Ectodermal cell (in vitro differentiated cells): ENCODE measurements around the gene NPAS2.

ENCODE experiments used
- H3K27ac ChIP-seq: 2 replicates; pipeline ENCODE4 v1.7.0; 2013; ENCODE audit warnings: mild to moderate bottlenecking, low read depth, low read length; ENCODE audit not compliant: insufficient read depth, poor library complexity, severe bottlenecking
- H3K27me3 ChIP-seq: 2 replicates; pipeline ENCODE4 v1.7.0; 2013; ENCODE audit warnings: mild to moderate bottlenecking, low read length; ENCODE audit not compliant: insufficient read depth, control insufficient read depth, poor library complexity, severe bottlenecking
- H3K36me3 ChIP-seq: one replicate; pipeline ENCODE4 v1.7.0; 2013; ENCODE audit warnings: low read length; ENCODE audit not compliant: control insufficient read depth, insufficient read depth
- H3K4me1 ChIP-seq: one replicate; pipeline ENCODE4 v1.7.0; 2013; ENCODE audit warnings: low read length; ENCODE audit not compliant: control insufficient read depth, insufficient read depth
- H3K4me3 ChIP-seq: 2 replicates; pipeline ENCODE4 v1.7.0; 2013; ENCODE audit warnings: low read depth, low read length, control low read depth; ENCODE audit not compliant: insufficient read depth
- H3K9me3 ChIP-seq: 2 replicates; pipeline ENCODE4 v1.7.0; 2013; ENCODE audit warnings: mild to moderate bottlenecking, low read length, moderate library complexity; ENCODE audit not compliant: control insufficient read depth
- WGBS, 2 experiments: methylation state at CpG; one replicate each; pipeline ENCODE4 v1.1.7; 2013; ENCODE audit warnings: missing lambda C conversion rate in 2 of 2; 5-methylcytosine and 5-hydroxymethylcytosine counted together

The NPAS2 gene

DNA sequence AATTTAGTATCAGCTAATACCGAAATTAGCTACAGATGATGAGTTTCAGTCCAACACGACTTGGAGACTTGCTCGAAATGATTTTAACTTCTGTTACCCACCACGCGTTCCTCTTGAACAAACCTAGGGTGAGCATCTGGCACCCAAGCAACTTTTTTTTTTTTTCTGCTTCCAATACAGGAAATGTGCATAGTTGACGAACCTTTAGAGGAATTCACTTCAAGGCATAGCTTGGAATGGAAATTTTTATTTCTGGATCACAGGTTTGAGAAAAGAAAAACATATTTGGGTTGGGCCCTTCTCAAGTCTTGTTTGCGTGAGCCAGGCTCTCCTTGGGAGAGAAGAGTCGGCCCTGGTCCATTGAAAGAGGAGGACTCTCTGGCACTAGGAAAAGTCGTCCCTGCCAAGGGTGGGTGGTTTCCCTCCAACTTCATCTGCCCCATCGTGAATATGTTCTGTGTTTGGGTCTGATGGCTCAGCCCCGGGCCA lies 144.8 kb downstream of the NPAS2 start:
- Histone ChIP-seq H3K36me3 (no peaks in the 10 kb centered on the region), H3K4me1 (no peaks in the 10 kb centered on the region), H3K9me3 (no peaks in the 10 kb centered on the region), H3K27ac (no peak overlapping the region), H3K27me3 (no peaks in the 10 kb centered on the region), H3K4me3 (no peak overlapping the region)
- 84 to 87% methylated on average over 11 of the region's 11 CpGs for WGBS, 2 experiments

- H3K9me3 ChIP-seq, result no peaks in the 10 kb centered on the region
- 87 to 90% methylated on average over 4 to 5 of the region's 5 CpGs for WGBS, 2 experiments
- no peaks in the 10 kb centered on the region for H3K27me3 ChIP-seq
- H3K4me1 ChIP-seq, result no peaks in the 10 kb centered on the region
- no peak overlapping the region for H3K4me3 ChIP-seq
- H3K27ac ChIP-seq, result no peak overlapping the region
- H3K36me3 ChIP-seq, result no peaks in the 10 kb centered on the region
Observed at GRCh38 chr2:100965596-100965995, 145.7 kb downstream of the NPAS2 start.

GRCh38 chr2:100967716-100968115 lies 147.8 kb downstream of the NPAS2 start:
- no peaks in the 10 kb centered on the region for H3K27me3 ChIP-seq
- no peaks in the 10 kb centered on the region for H3K4me1 ChIP-seq
- H3K4me3 ChIP-seq, result no peak overlapping the region
- no peaks in the 10 kb centered on the region for H3K36me3 ChIP-seq
- no peak overlapping the region for H3K27ac ChIP-seq
- WGBS, 2 experiments, result 91 to 93% methylated on average over 8 of the region's 8 CpGs
- H3K9me3 ChIP-seq, result no peaks in the 10 kb centered on the region

DNA sequence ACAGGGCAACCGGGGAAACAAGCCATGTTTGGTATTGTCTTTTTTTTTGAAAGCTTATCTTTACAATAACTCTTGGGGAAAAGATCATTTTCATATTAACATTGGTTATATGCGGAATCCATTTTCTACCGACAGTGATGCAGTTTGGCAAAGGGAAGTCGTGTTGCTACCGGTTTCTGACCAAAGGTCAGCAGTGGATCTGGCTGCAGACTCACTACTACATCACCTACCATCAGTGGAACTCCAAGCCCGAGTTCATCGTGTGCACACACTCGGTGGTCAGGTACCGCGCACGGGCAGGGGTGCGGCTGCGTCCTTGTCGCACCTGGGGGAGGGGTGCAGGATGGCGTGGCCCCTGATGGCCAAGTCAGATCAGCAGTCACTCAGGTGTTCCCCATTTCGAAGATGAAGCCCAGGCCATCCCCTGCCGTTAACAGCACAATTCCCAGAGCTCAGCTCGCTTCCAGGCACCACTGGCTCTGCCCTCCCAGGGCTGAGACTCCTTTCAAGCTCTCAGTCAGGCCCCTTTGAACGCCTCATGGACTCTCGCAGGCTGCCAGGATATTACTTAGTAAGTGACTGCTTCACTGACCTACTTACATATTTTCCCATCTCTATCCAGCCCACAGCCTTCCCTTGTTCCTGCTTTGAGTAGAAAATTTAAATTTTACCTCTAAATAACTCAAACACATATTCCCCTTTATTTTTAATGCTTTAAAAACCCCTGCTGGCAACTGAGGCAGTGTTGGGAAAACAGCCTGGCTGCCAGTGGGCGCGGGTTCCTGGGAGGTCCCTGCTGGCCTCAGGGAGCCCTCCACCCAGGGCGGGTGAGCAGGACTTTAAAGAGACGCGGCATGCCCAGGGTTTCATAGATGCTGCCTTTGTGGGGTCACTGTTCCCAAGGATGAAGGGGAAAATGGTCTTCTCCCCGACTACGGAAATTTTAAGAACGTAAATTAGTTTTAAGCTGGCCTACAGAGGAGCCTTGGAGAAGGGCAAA lies 148.5 kb downstream of the NPAS2 start:
- Histone ChIP-seq H3K27me3 (no peaks in the 10 kb centered on the region), H3K4me1 (no peaks in the 10 kb centered on the region), H3K36me3 (no peaks in the 10 kb centered on the region), H3K4me3 (no peak overlapping the region), H3K27ac (no peak overlapping the region), H3K9me3 (no peaks in the 10 kb centered on the region)
- 91 to 92% methylated on average over 28 of the region's 28 CpGs for WGBS, 2 experiments

- H3K36me3 ChIP-seq, result no peaks in the 10 kb centered on the region
- H3K4me3 ChIP-seq, result no peak overlapping the region
- H3K27me3 ChIP-seq, result no peaks in the 10 kb centered on the region
- no peaks in the 10 kb centered on the region for H3K4me1 ChIP-seq
- H3K9me3 ChIP-seq, result no peaks in the 10 kb centered on the region
- no peak overlapping the region for H3K27ac ChIP-seq
- WGBS, 2 experiments, result 92 to 96% methylated on average over 7 of the region's 7 CpGs
Observed at GRCh38 chr2:100969998-100970397, 150.1 kb downstream of the NPAS2 start.

DNA sequence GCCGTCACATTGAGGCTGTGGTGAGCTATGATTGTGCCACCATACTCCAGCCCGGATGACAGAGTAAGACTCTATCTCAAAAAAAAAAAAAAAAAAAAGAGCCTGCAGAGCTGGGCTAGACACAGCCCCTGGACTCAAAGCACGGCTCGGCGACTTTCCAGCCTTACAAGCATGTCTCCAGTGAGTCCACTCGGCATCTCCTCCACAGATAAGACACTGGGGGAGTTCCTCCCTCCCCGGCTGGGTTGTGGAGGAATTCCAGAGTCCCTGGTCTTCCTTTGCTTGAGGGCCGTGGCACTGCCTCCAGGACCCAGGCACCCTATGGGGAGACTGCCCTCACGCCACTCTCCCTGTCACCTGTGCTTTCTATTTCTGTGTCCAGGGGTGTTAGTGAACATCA lies 151.3 kb downstream of the NPAS2 start:
- WGBS, 2 experiments, result 92% methylated on average over 9 of the region's 9 CpGs
- H3K4me3 ChIP-seq, result no peak overlapping the region
- H3K27me3 ChIP-seq, result no peaks in the 10 kb centered on the region
- H3K9me3 ChIP-seq, result no peaks in the 10 kb centered on the region
- no peak overlapping the region for H3K27ac ChIP-seq
- no peaks in the 10 kb centered on the region for H3K4me1 ChIP-seq
- no peaks in the 10 kb centered on the region for H3K36me3 ChIP-seq

GRCh38 chr2:100972452-100972851 lies 152.5 kb downstream of the NPAS2 start:
- H3K4me1 ChIP-seq, result no peaks in the 10 kb centered on the region
- no peaks in the 10 kb centered on the region for H3K27me3 ChIP-seq
- no peak overlapping the region for H3K4me3 ChIP-seq
- no peaks in the 10 kb centered on the region for H3K9me3 ChIP-seq
- no peak overlapping the region for H3K27ac ChIP-seq
- WGBS, 2 experiments, result 94 to 97% methylated on average over 7 of the region's 7 CpGs
- H3K36me3 ChIP-seq, result no peaks in the 10 kb centered on the region

DNA sequence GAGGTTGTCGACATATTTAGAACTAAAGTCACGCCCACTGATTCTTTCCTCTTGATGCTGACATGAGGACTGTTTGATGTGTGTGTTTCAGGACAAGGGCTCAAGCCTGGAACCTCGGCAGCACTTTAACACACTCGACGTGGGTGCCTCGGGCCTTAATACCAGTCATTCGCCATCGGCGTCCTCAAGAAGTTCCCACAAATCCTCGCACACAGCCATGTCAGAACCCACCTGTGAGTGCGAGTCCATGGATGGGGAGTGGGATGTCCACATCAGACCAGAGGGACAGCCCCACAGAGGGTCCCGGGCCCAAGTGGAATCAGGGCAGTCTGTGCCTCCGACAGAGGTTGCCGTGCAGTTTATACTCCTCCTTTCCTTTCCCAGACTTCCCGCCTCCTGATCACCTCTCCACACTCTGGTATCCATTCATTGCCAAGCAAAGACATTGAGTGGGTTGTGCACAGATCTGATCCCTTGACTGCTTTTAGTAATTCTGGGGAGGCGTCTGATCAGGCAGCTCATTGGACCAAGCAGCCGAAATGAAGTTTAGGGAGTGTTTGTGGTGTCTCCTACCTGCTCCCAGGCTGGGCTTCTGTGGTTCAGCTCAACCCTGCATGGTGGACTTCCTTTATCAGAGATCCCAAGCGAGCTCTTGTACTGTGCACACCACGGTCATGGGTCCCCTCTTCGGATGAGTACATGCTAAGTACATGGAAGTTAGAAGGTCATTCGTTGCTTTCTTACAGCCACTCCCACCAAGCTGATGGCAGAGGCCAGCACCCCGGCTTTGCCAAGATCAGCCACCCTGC lies 155.0 kb downstream of the NPAS2 start:
- 93 to 95% methylated on average over 22 of the region's 22 CpGs for WGBS, 2 experiments
- Histone ChIP-seq H3K36me3 (no peaks in the 10 kb centered on the region), H3K27me3 (no peaks in the 10 kb centered on the region)

GRCh38 chr2:100975521-100975785 lies 155.5 kb downstream of the NPAS2 start:
- H3K4me1 ChIP-seq, result no peaks in the 10 kb centered on the region
- no peak overlapping the region for H3K4me3 ChIP-seq
- H3K27me3 ChIP-seq, result no peaks in the 10 kb centered on the region
- no peaks in the 10 kb centered on the region for H3K9me3 ChIP-seq
- H3K27ac ChIP-seq, result no peak overlapping the region
- WGBS, 2 experiments, result 92 to 97% methylated on average over 7 of the region's 7 CpGs
- no peaks in the 10 kb centered on the region for H3K36me3 ChIP-seq

More for the DNA sequence above, 155.0 kb downstream of the NPAS2 start:
- H3K4me1 ChIP-seq, result no peaks in the 10 kb centered on the region
- H3K4me3 ChIP-seq, result no peak overlapping the region
- H3K9me3 ChIP-seq, result no peaks in the 10 kb centered on the region
- no peak overlapping the region for H3K27ac ChIP-seq

DNA sequence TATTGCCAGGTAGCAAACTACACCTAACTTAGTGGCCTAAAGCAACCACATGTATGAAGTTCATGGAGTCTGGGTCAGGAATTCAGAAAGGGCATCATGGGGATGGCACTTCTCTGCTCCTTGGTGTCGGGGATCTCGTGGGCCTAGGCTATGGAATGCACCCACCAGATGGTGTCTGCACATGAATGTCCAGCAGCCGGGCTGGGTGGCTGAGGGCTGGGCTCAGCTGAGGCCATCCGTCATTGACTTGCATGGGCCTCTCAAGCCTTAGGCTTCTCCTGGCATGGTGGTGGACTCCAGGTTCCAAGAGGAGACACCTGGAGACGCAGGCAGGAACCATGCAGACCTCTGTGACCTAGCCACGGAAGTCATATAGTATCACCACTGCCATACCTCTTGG lies 156.1 kb downstream of the NPAS2 start:
- 89% methylated on average over 6 of the region's 6 CpGs for WGBS, 2 experiments
- no peaks in the 10 kb centered on the region for H3K4me1 ChIP-seq
- H3K36me3 ChIP-seq, result no peaks in the 10 kb centered on the region
- H3K4me3 ChIP-seq, result no peak overlapping the region
- H3K27ac ChIP-seq, result no peak overlapping the region
- H3K9me3 ChIP-seq, result no peaks in the 10 kb centered on the region
- no peaks in the 10 kb centered on the region for H3K27me3 ChIP-seq
